ENCODE data around the gene LRRC27. TPM values are rescaled to one million over a fixed set of nuclear protein-coding genes. Genes with fewer than 3 reads are reported as not detected.

LRRC27 gene
- polyA plus RNA-seq, 2 of the 4 experiments (the other 2 are of a cell fraction): 6.5 to 6.9 TPM

DNA sequence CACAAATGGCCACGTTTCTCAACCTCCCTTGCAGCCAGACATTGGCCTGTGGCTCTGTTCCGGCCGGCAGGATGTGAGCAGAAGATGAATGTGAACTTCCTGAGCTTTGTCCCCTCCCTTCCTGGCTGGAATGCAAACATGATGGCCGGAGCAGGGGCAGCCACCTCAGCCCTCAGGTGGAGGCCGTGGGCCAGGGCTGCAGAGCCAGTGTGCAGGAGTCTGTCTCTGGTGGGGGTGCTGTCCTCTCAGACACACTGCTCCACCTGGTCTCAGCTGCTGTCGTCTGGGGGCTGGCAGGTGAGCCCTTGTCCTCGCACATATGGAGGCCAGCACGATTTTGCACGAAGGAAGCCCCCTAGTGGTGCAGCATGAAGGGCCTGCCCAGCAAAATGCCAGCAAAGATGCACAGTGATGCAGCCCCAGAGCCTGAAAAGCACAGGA is 39.7 kb downstream of the LRRC27 start:
- ChIA-PET POLR2A (no interaction called here), CTCF (interaction anchor here (0.6 to 2.3 kb wide), 5 partner anchors 13 to 367 kb away, joined by 3 to 11 read pairs (median 3); no protein-coding TSS in a partner anchor)
- H3K4me2 ChIP-seq: no peak overlapping the region
- H3K27ac ChIP-seq: no peak overlapping the region
- FAIRE-seq: no peak
- H3K4me3 ChIP-seq: no peak overlapping the region
- H3K4me1 ChIP-seq: no peaks in the 10 kb centered on the region
- no peak for DNase-seq (ENCODE audit: low read depth in 1 of 2, low spot score in 1 of 2)
- TF ChIP-seq JUNB (IDR thresholded peaks at IDR 0.05) (no peak), TFCP2L1 (CRISPR knock-in tag; IDR thresholded peaks at IDR 0.05) (no peak), ZNF302 (CRISPR knock-in tag; IDR thresholded peaks at IDR 0.05) (no peak), ELK1 (IDR thresholded peaks at IDR 0.05; ENCODE audit: low read depth, low read length) (no peak), SMC3 (IDR thresholded peaks at IDR 0.05) (peak; percentile 37), CHD4 (IDR thresholded peaks at IDR 0.05; ENCODE audit: borderline replicate concordance) (no peak), RAD21 (conservative IDR thresholded peaks at IDR 0.05 in 1 of 2, IDR thresholded peaks at IDR 0.05 in 1 of 2) (peak; percentile 35 to 51; a peak in 4 of 5 replicates), RCOR1 (IDR thresholded peaks at IDR 0.05; ENCODE audit: low read depth, low read length) (no peak), PHF8 (IDR thresholded peaks at IDR 0.05; ENCODE audit: borderline replicate concordance, low read depth) (no peak), CTCF (IDR thresholded peaks at IDR 0.05) (peak; percentile 36)
- TF ChIP-seq, protein P1, sequence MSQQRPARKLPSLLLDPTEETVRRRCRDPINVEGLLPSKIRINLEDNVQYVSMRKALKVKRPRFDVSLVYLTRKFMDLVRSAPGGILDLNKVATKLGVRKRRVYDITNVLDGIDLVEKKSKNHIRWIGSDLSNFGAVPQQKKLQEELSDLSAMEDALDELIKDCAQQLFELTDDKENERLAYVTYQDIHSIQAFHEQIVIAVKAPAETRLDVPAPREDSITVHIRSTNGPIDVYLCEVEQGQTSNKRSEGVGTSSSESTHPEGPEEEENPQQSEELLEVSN (IDR thresholded peaks at IDR 0.05; ENCODE audit: borderline replicate concordance, low read depth): no peak
- WGBS (ENCODE audit: missing lambda C conversion rate): 66% methylated on average over 9 of the region's 9 CpGs
- H3K9me3 ChIP-seq: no peaks in the 10 kb centered on the region
- ATAC-seq: peak in 1 of 2 experiments; percentile 81; a peak in 3 of 6 replicates

GRCh38 chr10:132372516-132373095 is 40.6 kb downstream of the LRRC27 start:
- FAIRE-seq (no peak), DNase-seq (ENCODE audit: low read depth in 1 of 2, low spot score in 1 of 2) (no peak), ATAC-seq (no peak)
- ChIA-PET CTCF (interaction anchor here (0.6 to 2.5 kb wide), 6 partner anchors 12 to 282 kb away, joined by 3 to 12 read pairs (median 4); no protein-coding TSS in a partner anchor), POLR2A (no interaction called here)
- no peak overlapping the region for H3K27ac ChIP-seq
- H3K4me3 ChIP-seq: no peak overlapping the region
- no peak overlapping the region for H3K4me2 ChIP-seq
- no peak for TF ChIP-seq TFCP2L1 (CRISPR knock-in tag; IDR thresholded peaks at IDR 0.05)
- TF ChIP-seq, protein P1 (IDR thresholded peaks at IDR 0.05; ENCODE audit: borderline replicate concordance, low read depth): no peak
- no peak for TF ChIP-seq EHMT2 (IDR thresholded peaks at IDR 0.05; ENCODE audit: low read depth)
- no peak for TF ChIP-seq FOXS1 (CRISPR knock-in tag; IDR thresholded peaks at IDR 0.05)
- TF ChIP-seq JUNB (IDR thresholded peaks at IDR 0.05): no peak
- TF ChIP-seq KDM5A (IDR thresholded peaks at IDR 0.05): no peak
- no peak for TF ChIP-seq RCOR1 (IDR thresholded peaks at IDR 0.05; ENCODE audit: low read depth, low read length)
- no peak for TF ChIP-seq USF2 (IDR thresholded peaks at IDR 0.05)
- TF ChIP-seq, protein P2, sequence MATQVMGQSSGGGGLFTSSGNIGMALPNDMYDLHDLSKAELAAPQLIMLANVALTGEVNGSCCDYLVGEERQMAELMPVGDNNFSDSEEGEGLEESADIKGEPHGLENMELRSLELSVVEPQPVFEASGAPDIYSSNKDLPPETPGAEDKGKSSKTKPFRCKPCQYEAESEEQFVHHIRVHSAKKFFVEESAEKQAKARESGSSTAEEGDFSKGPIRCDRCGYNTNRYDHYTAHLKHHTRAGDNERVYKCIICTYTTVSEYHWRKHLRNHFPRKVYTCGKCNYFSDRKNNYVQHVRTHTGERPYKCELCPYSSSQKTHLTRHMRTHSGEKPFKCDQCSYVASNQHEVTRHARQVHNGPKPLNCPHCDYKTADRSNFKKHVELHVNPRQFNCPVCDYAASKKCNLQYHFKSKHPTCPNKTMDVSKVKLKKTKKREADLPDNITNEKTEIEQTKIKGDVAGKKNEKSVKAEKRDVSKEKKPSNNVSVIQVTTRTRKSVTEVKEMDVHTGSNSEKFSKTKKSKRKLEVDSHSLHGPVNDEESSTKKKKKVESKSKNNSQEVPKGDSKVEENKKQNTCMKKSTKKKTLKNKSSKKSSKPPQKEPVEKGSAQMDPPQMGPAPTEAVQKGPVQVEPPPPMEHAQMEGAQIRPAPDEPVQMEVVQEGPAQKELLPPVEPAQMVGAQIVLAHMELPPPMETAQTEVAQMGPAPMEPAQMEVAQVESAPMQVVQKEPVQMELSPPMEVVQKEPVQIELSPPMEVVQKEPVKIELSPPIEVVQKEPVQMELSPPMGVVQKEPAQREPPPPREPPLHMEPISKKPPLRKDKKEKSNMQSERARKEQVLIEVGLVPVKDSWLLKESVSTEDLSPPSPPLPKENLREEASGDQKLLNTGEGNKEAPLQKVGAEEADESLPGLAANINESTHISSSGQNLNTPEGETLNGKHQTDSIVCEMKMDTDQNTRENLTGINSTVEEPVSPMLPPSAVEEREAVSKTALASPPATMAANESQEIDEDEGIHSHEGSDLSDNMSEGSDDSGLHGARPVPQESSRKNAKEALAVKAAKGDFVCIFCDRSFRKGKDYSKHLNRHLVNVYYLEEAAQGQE (IDR thresholded peaks at IDR 0.05): no peak
- no peak for TF ChIP-seq NR3C1 (IDR thresholded peaks at IDR 0.05)
- TF ChIP-seq KDM1A (IDR thresholded peaks at IDR 0.05; ENCODE audit: low read depth): no peak
- no peak for TF ChIP-seq NFE2L2 (conservative IDR thresholded peaks at IDR 0.05; ENCODE audit: low read length)
- TF ChIP-seq ZC3H11A (IDR thresholded peaks at IDR 0.05): no peak
- no peak for TF ChIP-seq MYC (IDR thresholded peaks at IDR 0.05; ENCODE audit: borderline replicate concordance, low read length)
- no peak for TF ChIP-seq SREBF2 (IDR thresholded peaks at IDR 0.05)
- TF ChIP-seq ZSCAN20 (CRISPR knock-in tag; IDR thresholded peaks at IDR 0.05): no peak
- TF ChIP-seq, protein P3, sequence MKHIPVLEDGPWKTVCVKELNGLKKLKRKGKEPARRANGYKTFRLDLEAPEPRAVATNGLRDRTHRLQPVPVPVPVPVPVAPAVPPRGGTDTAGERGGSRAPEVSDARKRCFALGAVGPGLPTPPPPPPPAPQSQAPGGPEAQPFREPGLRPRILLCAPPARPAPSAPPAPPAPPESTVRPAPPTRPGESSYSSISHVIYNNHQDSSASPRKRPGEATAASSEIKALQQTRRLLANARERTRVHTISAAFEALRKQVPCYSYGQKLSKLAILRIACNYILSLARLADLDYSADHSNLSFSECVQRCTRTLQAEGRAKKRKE (CRISPR knock-in tag; IDR thresholded peaks at IDR 0.05; ENCODE audit: low read depth): no peak
- no peak for TF ChIP-seq HOXA7 (CRISPR knock-in tag; IDR thresholded peaks at IDR 0.05)
- TF ChIP-seq CHD2 (IDR thresholded peaks at IDR 0.05; ENCODE audit: low read length, partially characterized antibody): no peak
- WGBS (ENCODE audit: missing lambda C conversion rate): 91% methylated on average over 13 of the region's 16 CpGs
- no peaks in the 10 kb centered on the region for H3K4me1 ChIP-seq
- H3K9me3 ChIP-seq: no peaks in the 10 kb centered on the region
